Measurements from ENCODE around the gene NCK2. TPM values are rescaled to one million over a fixed set of nuclear protein-coding genes. Genes with fewer than 3 reads are reported as not detected.
"Not testable (repeated sequence)": the region's sequence is repeated elsewhere in the genome, so short reads cannot be mapped to it uniquely, and the experiment has no call there.

Gene NCK2
- total RNA-seq, 1 donor from 2014 or later = 40.2 TPM

DNA sequence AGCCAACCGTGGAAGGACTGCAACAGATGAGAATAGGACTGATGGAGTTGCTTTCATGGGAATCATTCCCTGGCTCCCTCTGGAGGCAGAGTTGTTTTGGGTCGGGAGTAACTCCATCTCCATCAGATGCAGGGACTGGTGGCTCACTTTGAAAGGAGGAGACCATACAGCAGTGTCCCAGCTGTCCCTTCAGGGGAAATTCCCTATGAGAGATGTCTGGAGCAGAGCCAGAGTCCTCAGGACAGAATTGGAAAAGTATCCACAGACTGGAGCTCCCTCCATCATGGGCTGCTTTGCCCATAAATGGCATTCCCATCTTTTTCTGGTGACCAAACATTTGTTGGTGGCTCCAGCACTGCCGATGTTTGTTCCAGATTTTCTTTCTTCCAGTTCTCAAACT is 144.3 kb downstream of the NCK2 start:
- DNase-seq (ENCODE audit: low read depth, low spot score) = no peak

DNA sequence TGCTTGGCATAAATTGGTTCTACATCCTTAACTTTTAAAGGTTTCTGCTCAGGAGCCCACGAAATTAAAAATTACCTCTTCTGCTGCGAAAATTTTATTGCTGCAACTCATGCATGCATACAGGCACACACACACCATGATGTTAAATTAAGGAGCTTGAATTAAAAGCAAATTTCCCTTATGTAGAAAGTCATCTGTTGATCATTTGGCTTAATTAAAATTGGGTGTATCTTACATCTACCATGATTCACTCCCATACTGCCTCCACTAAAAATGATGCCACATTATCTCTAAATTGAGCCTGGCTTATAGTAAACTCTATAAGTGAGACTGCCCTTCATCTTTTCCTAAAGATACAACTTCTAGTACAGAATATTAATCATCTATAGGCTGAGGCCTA is 145.4 kb downstream of the NCK2 start:
- DNase-seq (ENCODE audit: low read depth, low spot score) = no peak

DNA sequence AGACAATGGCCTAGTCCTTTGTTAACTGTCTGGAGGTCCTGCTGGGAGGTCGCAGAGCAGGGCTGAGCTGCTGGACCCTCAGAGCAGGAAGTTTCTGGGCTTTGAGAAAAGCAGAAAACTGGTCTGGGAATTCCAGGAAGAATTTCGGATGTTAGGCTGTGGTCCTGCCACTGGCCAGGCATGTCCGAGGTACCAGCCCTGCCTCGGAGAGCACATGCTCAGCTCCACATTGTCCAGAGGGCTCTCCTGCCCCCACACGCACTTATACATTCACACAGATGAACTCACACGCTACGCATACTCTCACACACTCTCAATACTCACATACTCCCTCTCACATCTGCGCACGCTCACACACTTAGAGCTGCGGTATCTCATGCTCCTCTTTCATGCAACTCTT is 146.1 kb downstream of the NCK2 start:
- no peak for DNase-seq (ENCODE audit: low read depth, low spot score)

DNA sequence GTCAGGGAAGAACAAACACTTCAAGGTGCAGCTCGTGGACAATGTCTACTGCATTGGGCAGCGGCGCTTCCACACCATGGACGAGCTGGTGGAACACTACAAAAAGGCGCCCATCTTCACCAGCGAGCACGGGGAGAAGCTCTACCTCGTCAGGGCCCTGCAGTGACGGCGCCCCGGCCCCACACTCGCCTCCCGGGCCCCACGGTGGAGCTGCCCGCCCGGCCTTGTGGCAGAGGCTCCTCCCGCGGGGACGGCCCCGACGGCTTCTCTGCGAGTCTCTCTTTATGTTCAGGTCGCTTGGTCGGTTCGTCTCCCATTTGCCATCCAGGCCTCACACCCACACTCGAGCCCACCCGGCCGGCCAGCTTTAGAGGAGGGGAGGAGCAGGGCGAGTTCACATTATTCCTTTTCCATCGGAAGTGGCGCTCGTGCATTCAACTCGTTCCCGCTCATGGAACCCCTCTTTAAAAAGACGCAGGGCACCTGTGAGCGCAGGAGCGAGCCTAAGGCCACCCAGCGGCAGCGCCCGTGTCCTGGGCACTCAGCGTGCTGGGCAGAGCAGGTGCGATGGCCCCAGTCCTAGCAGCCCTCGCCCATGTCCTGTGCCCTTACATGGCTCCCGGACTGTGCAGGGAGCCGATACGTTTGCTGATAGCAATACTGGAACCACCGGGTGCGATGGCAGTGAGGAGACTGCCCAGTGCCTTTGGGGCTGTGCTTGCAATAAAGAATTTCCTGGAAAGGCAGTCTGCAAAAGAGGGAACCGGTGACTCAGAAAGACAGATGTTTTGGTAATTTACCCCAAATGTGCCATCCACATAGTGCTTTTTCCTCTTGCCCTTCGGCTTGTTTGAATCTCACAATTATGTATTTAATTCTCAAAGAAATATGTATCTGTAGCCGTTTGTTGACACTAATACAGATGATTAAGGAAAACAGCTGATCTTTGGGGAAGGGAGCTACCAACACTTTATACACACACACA is 148.6 kb downstream of the NCK2 start:
- no peak for DNase-seq (ENCODE audit: low read depth, low spot score)

DNA sequence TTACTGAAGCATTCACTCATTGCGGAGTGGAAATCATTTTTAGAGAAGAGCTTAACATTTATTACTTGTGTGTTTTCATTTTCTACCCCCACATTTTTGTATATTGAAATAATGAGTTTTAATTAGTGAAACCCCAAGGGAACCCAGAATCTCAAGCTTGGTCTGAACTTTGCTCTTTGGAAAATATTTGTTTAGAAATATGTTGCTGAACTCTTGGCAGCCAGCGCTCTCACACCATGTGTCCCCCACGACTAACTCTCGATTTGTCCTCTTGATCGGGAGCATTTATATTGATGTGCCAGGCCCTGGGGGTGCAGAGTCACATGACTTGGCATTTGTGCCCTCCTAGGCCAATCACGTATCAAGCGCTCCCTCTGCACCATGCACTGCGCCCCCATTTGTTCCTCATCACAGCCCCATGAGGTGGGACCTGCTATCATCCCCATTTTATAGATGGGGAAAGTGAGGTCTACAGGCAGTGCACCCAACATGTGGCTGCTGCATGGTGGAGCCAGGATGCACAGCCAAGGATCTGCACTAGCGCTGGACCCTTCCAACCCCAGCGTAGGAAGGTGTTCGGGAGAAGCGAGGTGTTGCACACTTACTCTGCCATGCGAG is 149.7 kb downstream of the NCK2 start:
- no peak for DNase-seq (ENCODE audit: low read depth, low spot score)

DNA sequence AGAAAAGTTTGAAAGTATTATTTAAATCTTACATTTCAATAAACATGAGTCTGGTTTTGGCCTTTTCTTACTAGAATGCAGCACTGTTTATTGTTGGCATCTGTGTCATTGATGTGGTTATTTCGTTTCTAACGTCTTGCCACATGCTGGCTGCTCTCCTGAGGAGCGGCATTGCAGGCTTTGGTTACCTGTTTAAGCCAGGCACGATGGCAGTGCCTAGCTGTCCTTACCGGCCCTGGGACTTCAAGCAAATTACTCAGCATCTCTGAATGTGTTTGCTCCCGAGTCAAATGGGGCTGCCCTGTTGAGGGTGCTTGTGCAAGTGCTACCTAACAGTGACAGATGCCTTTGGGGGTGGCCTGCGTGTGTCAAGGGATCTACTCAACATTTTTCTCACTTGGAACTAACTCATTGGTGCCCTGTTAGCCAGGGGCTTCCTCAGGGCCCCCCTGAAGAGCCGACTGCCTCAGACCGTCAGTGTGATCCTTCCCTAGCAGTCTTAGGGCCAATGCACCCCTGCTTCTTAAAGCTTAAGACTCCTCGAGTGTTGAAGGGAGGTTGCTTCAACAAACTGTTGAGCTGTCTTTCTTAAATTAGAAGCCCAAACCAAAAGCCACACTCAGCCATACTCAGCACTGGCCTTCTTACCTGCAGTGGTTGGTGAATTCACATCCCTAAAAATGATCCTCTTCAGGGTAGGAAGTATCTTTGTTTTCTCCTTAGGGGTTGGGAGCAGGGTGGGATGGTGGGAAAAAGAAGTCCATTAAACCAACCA is 151.5 kb downstream of the NCK2 start:
- DNase-seq (ENCODE audit: low read depth, low spot score) = no peak

DNA sequence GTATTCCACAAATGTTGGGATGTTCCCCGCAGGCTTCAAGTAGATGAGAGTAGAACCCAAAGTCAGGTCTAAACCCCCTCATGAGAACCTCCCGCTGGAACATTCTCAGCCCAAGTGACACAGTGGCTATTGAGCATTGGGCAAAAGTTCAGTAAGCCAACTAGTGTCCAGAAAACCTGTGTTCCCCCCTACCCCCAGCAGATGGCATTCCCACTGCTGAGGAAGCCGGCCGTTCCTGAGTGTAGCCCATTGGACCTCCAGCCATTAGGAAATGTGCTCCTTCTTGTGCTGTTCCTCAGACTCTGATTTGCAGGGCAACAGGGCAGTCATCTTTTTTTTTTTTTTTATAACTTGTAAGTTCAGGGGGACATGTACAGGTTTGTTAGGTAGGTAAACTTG is 152.1 kb downstream of the NCK2 start:
- DNase-seq (ENCODE audit: low read depth, low spot score) = no peak

DNA sequence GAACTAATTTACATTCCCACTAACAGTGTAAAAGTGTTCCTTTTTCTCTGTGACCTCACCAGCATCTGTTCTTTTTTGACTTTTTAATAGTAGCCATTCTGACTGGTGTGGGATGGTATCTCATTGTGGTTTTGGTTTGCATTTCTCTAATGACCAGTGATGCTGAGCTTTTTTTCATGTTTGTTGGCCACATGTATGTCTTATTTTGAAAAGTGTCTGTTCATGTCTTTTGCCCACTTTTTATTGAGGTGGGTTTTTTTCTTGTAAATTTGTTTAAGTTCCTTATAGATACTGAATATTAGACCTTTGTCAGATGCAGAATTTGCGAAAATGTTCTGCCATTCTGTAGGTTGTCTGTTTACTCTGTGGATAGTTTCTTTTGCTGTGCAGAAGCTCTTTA is 153.0 kb downstream of the NCK2 start:
- not testable (repeated sequence) for DNase-seq (ENCODE audit: low read depth, low spot score)

DNA sequence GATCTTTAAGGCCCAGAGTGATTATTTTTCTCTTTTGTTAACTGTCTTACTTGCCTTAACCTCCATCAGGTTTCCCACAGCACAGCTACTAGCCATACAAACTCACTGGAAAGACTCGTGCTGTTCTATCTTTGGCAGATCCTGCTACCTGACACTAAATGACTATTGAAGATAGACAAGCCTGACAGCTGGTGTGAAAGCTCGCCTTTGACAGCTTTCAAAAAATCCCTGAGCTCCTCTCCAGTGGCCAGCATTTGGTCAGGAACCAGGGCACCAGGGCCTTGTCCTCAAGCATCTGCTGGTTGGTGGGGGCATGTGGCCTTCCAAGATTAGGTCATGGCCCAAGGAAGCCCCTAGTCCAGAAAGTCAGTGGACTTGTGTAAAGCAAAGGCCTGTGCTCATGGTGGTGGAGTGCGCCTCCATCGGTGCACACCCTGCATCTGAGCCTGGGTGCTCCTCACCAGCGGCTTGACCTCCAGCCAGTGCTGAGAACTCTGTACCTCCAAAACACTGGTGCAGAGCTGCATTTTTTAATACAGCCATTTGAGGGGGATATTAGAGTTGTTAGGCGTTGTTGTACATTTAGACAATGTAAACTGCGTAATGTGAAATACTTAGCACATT is 158.5 kb downstream of the NCK2 start:
- DNase-seq (ENCODE audit: low read depth, low spot score) = no peak

DNA sequence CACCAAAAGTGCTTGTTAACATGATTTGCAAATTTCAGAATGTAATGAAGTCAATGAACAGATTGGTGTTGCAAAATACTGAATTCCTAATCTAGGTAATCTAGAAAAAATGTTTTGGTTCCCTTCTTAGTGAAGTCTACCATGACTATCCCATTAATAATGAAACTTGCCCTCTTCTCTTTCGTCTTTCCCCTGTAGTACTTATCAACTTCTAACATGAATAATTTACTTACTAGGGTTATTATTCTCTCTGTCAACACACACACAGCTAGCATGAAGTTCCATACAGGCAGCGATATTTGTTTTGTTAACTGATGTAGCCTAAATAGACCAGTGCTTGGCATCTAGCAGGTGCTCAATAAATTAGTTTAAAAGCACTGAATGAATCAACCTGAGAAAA is 160.2 kb downstream of the NCK2 start:
- DNase-seq (ENCODE audit: low read depth, low spot score) = no peak

DNA sequence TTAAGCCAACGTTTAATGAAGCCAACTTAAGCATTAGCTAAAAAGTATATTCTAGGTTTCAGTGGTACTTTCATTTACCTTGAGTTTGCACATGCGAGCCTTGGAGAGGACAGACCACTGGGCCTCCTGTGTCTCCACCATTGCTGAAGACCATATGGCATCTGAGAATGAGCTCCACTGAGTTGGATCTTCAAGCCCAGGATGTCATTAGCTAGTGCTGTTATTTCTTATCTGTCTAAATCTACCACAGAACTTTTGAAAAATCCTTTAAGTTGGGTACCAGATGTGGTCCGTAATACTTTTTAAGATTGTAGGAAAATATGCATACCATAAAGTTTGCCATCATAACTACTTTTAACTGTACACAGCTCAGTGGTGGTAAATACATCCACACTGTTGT is 161.8 kb downstream of the NCK2 start:
- DNase-seq (ENCODE audit: low read depth, low spot score) = no peak

DNA sequence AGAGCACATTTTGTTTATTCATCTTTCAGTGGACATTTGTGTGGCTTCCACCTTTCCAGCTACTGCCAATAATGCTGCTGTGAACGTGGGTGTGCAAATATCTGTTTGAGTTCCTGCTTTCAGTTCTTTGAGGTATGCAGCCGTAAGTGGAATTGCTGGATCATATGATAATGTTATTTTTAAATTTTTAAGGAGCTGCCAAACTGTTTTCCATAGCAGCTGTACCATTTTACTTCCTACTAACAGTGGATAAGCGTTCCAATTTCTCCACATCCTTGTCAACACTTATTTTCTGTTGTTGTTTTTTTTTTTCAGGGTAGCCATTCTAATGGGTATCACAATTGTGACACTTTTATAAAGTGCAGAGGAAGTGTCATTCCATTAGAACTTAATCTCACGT is 162.5 kb downstream of the NCK2 start:
- no peak for DNase-seq (ENCODE audit: low read depth, low spot score)

DNA sequence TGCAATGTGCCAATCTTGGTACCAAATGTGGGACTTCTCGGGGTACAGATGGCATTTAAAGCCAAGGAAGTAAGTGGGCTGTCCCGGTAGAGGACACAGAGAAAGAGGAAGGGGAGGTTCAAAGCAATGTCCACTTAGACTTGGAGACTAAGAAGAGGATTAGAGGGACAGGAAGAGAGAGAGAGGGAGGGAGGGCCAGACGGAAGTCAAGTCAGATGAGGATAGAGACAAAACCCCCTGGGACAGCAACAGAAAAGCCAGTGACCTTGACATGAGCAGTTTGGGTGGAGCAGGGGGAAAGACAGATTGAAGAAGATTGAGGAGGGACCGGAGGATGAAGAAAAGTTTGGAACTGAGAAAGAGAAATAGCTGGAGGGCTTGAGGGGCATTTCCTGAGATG is 164.5 kb downstream of the NCK2 start:
- DNase-seq (ENCODE audit: low read depth, low spot score) = no peak

DNA sequence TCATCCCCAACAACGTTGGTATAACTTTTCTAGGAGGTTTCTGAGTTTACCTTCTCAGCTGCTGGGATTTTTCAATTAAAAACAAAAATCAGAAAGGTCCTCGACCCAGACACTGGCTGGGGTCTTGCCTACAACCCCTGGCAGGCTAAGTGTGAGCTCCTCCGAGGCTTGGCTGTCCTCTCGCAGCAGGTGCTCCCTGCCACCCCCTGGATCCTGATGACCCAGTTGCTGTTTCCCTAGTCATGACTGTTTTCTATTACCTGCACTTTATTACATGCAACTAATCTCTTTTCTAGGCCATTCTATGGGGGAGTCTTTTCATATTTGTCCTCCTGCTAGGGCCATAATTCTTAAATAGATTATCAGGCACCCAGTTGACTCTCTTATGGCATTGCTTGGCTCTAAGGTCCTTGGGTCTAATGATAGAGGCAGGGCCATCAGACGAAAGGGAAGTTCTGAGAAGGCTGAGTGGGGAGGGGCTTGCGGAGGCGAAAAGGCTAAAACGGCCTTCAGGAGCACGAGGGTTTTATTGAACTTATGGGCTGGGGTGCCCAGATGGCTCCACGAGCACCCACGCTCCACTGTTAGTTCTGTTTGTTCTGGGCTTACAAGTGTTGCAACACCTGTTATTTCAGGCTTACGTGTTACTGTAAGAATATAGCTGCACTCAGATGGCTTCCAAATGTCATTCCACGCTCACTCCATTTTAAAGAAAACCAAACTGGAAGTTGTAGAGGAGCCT is 166.0 kb downstream of the NCK2 start:
- no peak for DNase-seq (ENCODE audit: low read depth, low spot score)

DNA sequence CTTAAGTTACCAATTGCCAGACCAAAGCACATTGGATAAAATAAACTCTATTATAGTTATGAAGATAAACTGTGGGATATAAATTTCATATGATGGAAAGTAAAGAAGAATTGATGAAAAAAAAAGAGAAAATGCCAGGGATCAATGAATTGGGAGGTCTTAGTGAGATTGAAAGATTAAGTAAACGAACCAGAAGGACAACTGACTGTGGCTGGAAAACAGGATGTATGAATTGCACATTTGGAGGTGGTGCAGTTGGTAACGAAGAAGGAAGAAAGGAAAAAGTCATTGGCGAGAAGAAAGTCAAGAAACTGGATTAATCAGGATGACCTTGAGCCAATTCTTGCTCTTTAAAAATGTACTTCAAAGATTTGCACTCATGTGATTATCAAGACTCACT is 166.7 kb downstream of the NCK2 start:
- no peak for DNase-seq (ENCODE audit: low read depth, low spot score)

DNA sequence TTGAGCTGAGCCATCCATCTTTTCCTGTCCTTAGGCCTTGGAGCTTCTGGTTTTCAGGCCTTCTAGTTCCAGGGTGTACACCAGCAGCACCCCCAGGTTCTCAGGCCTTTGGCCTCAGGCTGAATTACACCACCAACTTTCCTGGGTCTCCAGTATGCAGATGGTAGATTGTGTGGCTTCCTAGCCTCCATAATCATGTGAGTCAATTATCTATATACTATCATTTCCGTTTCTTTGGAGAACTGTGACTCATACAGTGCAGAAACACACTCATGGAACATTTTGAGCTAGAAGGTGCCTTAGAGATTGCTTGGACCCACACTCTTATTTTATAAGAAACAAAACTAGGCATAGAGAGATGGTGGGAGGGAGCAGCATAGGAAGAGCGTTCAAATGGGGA is 167.4 kb downstream of the NCK2 start:
- no peak for DNase-seq (ENCODE audit: low read depth, low spot score)

DNA sequence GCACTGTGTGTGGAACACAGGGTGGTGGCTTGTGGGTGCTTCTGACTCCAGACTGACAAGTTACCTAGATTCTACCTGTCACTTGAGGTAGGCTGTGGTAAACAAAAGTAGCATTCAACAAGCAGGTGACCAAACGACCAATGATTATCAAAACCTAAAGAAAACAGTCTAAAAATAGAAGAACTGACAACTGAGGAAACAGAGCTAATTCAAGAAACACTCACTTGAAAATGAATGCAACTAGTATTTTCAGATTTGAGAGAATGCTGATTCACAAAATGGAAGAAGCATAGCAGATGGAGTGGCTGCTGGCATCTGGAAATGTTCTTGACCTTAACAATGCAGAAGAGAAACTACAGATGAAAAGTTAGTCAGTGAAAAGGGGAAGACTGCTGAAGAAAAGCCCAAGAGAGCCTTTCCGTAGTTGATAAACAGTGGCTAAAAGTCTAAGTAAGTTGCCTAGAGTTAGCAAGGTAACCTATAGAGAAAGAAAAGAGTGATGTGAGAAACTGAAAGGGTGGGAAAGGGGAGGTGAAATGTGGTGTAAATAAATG is 170.4 kb downstream of the NCK2 start:
- no peak for DNase-seq (ENCODE audit: low read depth, low spot score)

DNA sequence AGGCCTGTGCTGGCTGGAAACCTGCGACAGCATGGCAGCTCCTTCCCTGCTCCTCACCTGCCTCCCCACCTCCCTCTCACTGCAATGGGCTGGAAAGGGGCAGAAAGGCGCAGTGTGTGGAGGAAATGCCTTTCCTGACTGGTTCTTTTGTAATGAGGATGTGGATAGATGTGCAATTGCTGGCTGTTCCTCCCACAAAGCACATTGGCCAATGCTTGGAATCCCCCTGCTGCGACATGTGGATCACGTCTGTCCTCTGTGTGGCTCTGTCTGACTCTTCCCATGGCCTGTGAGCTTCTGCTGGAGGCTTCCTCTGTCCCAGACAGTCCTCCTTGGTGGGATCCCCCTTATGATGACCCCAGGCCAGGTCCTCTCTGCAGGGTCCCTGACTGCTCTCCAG is 172.5 kb downstream of the NCK2 start:
- DNase-seq (ENCODE audit: low read depth, low spot score) = no peak

DNA sequence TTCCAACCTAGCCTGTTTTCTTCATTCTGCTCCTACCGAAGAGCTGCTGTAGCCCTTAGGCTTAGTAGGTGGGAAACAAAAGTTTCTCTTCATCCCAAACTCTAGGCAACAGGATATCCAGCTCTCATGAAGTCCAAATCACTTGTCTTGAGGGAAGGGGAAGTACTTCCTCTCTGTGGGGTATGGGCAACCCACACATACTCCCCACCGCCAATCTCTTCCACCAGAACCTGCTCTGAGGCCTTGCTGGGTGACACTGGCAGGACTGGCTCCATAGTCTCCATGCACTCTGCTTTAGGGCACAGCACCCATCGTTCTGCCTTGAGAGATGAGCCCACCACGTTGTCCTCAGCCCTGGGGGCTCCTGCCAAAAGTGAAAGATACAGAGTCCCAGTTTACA is 173.0 kb downstream of the NCK2 start:
- no peak for DNase-seq (ENCODE audit: low read depth, low spot score)

DNA sequence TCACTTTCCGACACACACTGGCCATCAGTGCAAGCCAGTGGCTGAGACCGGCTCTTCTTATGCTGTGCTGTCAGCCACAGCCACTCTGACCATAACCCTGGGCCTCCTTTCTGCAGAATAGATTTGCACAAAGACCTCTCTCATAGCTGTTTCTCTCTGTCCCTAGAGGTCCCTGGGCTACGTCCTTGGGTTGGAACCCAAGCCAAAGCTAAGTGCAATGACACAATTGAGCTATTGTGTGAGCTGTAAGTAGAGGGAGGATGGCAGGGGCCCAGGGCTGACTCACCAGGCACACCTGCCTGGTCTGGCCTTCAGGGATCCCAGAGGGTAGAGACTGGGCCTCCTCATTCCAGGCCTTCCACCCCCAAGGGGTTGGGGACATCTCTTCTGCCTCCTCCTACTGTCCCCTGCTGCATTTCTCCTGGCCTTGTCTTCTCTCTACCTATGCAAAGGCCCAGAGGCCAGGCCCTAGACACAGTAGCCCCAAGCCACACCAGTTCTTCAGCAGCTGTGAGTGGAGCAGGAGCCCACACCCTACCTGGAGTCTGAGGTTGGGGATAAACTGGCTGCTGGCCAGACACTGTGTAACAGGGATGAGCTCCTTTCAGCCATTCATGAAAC is 174.6 kb downstream of the NCK2 start:
- DNase-seq (ENCODE audit: low read depth, low spot score) = no peak

Measured in pulmonary artery endothelial cell (primary cell).